Measurements from ENCODE around the gene HP1BP3. TPM values are rescaled to one million over a fixed set of nuclear protein-coding genes. Genes with fewer than 3 reads are reported as not detected.

Gene HP1BP3
- total and polyA plus RNA-seq, 4 donors, result 34.8 to 115 (median 72.7) TPM

DNA sequence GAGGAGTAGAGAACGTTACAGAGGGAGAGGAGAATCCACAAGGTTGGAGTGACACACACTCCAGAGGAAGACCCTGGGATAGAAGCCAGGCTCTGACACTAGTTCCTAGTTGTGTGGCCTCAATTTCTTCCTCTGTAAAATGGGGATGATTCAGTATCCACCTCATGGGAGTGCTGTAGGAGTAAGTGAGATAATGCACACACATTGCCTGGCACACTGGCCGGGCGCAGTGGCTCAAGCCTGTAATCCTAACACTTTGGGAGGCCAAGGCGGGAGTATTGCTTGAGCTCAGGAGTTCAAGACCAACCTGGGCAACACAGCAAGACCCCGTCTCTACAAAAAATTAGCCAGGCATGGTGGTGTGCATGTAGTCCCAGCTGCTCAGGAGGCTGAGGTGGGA lies 78.2 kb downstream of the HP1BP3 start:
- Histone ChIP-seq H3K9me3 (ENCODE audit: control insufficient read depth in 4 of 4, low read length in 3 of 4) (no peaks in the 10 kb centered on the region), H3K9ac (ENCODE audit: low read depth in 1 of 2, low read length in 2 of 2) (no peak overlapping the region), H3K4me1 (ENCODE audit: control insufficient read depth in 4 of 4, insufficient read depth in 4 of 4, low read length in 3 of 4) (no peaks in the 10 kb centered on the region), H3K4me3 (ENCODE audit: low read depth in 1 of 3, low read length in 3 of 3) (no peak overlapping the region), H3K27ac (ENCODE audit: low read depth in 1 of 2, low read length in 2 of 2) (no peak overlapping the region), H3K27me3 (ENCODE audit: control insufficient read depth in 4 of 4, insufficient read depth in 4 of 4, low read length in 3 of 4) (no peaks in the 10 kb centered on the region), H3K36me3 (ENCODE audit: control insufficient read depth in 4 of 4, insufficient read depth in 3 of 4, low read depth in 1 of 4, low read length in 3 of 4) (no peaks in the 10 kb centered on the region)
- DNase-seq (ENCODE audit: low spot score), result no peak
- no peak for TF ChIP-seq RXRA (IDR thresholded peaks at IDR 0.05)
- TF ChIP-seq, protein P1, sequence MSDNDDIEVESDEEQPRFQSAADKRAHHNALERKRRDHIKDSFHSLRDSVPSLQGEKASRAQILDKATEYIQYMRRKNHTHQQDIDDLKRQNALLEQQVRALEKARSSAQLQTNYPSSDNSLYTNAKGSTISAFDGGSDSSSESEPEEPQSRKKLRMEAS (IDR thresholded peaks at IDR 0.05), result no peak
- no peak for TF ChIP-seq JUND (IDR thresholded peaks at IDR 0.05)
- TF ChIP-seq CTCF (IDR thresholded peaks at IDR 0.05; ENCODE audit: low read depth, low read length, missing input control), result no peak
- TF ChIP-seq TAF1 (conservative IDR thresholded peaks at IDR 0.05), result no peak
- TF ChIP-seq, protein P2, sequence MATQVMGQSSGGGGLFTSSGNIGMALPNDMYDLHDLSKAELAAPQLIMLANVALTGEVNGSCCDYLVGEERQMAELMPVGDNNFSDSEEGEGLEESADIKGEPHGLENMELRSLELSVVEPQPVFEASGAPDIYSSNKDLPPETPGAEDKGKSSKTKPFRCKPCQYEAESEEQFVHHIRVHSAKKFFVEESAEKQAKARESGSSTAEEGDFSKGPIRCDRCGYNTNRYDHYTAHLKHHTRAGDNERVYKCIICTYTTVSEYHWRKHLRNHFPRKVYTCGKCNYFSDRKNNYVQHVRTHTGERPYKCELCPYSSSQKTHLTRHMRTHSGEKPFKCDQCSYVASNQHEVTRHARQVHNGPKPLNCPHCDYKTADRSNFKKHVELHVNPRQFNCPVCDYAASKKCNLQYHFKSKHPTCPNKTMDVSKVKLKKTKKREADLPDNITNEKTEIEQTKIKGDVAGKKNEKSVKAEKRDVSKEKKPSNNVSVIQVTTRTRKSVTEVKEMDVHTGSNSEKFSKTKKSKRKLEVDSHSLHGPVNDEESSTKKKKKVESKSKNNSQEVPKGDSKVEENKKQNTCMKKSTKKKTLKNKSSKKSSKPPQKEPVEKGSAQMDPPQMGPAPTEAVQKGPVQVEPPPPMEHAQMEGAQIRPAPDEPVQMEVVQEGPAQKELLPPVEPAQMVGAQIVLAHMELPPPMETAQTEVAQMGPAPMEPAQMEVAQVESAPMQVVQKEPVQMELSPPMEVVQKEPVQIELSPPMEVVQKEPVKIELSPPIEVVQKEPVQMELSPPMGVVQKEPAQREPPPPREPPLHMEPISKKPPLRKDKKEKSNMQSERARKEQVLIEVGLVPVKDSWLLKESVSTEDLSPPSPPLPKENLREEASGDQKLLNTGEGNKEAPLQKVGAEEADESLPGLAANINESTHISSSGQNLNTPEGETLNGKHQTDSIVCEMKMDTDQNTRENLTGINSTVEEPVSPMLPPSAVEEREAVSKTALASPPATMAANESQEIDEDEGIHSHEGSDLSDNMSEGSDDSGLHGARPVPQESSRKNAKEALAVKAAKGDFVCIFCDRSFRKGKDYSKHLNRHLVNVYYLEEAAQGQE (IDR thresholded peaks at IDR 0.05), result no peak
- TF ChIP-seq FOXA1 (IDR thresholded peaks at IDR 0.05), result no peak
- no peak for TF ChIP-seq FOXA2 (IDR thresholded peaks at IDR 0.05)
- TF ChIP-seq HNF4G (IDR thresholded peaks at IDR 0.05), result no peak
- no peak for TF ChIP-seq YY1 (IDR thresholded peaks at IDR 0.05)
- TF ChIP-seq GABPA (IDR thresholded peaks at IDR 0.05 in 1 of 2, conservative IDR thresholded peaks at IDR 0.05 in 1 of 2), result no peak
- no peak for TF ChIP-seq EGR1 (IDR thresholded peaks at IDR 0.05; ENCODE audit: low read depth in 2 of 2)
- TF ChIP-seq HNF4A (conservative IDR thresholded peaks at IDR 0.05), result no peak
- no peak for TF ChIP-seq ZBTB33 (IDR thresholded peaks at IDR 0.05)
- no peak for TF ChIP-seq RAD21 (IDR thresholded peaks at IDR 0.05)
- WGBS, result 85% methylated on average over 5 of the region's 5 CpGs

DNA sequence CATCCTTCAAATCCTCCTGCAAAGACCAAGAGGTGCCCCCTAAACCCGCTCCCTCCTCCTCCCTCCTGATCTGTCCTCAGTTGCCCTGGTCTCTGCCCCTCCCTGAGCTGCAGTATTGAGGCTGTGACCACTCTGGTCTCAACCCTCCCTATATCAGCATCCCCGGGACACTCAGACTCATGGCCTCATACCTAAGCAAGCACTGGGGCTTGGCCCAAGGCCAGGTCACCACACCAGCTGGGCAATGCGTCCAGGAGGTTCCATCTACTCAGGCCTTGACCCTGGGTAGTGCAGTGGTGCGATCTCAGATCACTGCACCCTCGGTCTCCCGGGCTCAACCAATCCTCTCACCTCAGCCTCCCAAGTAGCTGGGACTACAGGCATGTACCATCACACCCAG lies 79.0 kb downstream of the HP1BP3 start:
- Histone ChIP-seq H3K9me3 (ENCODE audit: control insufficient read depth in 4 of 4, low read length in 3 of 4) (no peaks in the 10 kb centered on the region), H3K27me3 (ENCODE audit: control insufficient read depth in 4 of 4, insufficient read depth in 4 of 4, low read length in 3 of 4) (no peaks in the 10 kb centered on the region), H3K9ac (ENCODE audit: low read depth in 1 of 2, low read length in 2 of 2) (no peak overlapping the region), H3K4me3 (ENCODE audit: low read depth in 1 of 3, low read length in 3 of 3) (no peak overlapping the region), H3K27ac (ENCODE audit: low read depth in 1 of 2, low read length in 2 of 2) (no peak overlapping the region), H3K36me3 (ENCODE audit: control insufficient read depth in 4 of 4, insufficient read depth in 3 of 4, low read depth in 1 of 4, low read length in 3 of 4) (no peaks in the 10 kb centered on the region), H3K4me1 (ENCODE audit: control insufficient read depth in 4 of 4, insufficient read depth in 4 of 4, low read length in 3 of 4) (no peaks in the 10 kb centered on the region)
- no peak for TF ChIP-seq FOXA1 (IDR thresholded peaks at IDR 0.05)
- TF ChIP-seq, protein P3, sequence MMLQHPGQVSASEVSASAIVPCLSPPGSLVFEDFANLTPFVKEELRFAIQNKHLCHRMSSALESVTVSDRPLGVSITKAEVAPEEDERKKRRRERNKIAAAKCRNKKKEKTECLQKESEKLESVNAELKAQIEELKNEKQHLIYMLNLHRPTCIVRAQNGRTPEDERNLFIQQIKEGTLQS (IDR thresholded peaks at IDR 0.05), result no peak
- TF ChIP-seq JUND (IDR thresholded peaks at IDR 0.05), result no peak
- TF ChIP-seq ZBTB33 (IDR thresholded peaks at IDR 0.05), result no peak
- TF ChIP-seq, protein P2 (IDR thresholded peaks at IDR 0.05), result no peak
- TF ChIP-seq, protein P1 (IDR thresholded peaks at IDR 0.05), result no peak
- TF ChIP-seq HNF4A (conservative IDR thresholded peaks at IDR 0.05), result no peak
- no peak for TF ChIP-seq RAD21 (IDR thresholded peaks at IDR 0.05)
- no peak for TF ChIP-seq NR2F2 (IDR thresholded peaks at IDR 0.05)
- no peak for TF ChIP-seq HNF4G (IDR thresholded peaks at IDR 0.05)
- TF ChIP-seq SP1 (IDR thresholded peaks at IDR 0.05), result no peak
- TF ChIP-seq EGR1 (IDR thresholded peaks at IDR 0.05; ENCODE audit: low read depth in 2 of 2), result no peak
- WGBS, result 83% methylated on average over 6 of the region's 6 CpGs
- DNase-seq (ENCODE audit: low spot score), result no peak
